ENCODE measurements around the gene KRTAP9-7. TPM values are rescaled to one million over a fixed set of nuclear protein-coding genes. Genes with fewer than 3 reads are reported as not detected.

KRTAP9-7 gene
- total RNA-seq, 1 experiment from 2014 or later = not detected

DNA sequence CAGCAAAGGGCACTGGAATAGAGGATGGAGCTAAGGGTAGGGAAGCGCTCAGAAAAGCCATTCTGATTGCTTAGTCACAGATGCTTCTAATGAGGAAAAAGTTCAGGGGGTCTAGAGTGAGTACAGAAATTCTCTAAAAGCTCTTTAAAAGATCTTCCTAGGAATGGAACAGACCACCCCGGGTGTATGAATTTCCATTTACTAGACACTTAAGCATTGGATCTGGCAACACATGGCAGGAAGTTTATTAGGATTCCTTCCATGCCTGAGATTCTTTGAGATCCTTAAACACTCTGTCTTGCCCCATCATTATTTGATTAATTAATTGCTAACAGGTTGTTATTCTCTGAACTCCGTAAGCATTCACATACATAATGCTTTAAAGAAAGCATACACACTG lies 8.5 kb downstream of the KRTAP9-7 start:
- Histone ChIP-seq H2BK20ac (ENCODE audit: low read depth, low read length, poor library complexity, severe bottlenecking) (no peak overlapping the region), H3K14ac (ENCODE audit: insufficient read depth, low read length) (no peak overlapping the region), H2BK120ac (ENCODE audit: low read depth, low read length, poor library complexity, severe bottlenecking) (no peak overlapping the region), H2BK15ac (ENCODE audit: low read depth, low read length) (no peak overlapping the region), H3K9me3 (ENCODE audit: control insufficient read depth, low read depth, low read length) (no peaks in the 10 kb centered on the region), H3K4me1 (ENCODE audit: insufficient read depth, low read length) (peaks cover 8% of the 10 kb centered on the region; the same call in 1 of the 2 replicates), H3K9ac (ENCODE audit: extremely low read depth, insufficient read length, low read length) (no peak overlapping the region), H2AFZ (ENCODE audit: low read length) (no peak overlapping the region), H4K5ac (ENCODE audit: insufficient read length, low read depth, low read length) (no peak overlapping the region), H4K91ac (ENCODE audit: insufficient read length, low read depth, low read length) (no peak overlapping the region), H3K4ac (ENCODE audit: low read depth, low read length) (no peak overlapping the region), H3K4me2 (ENCODE audit: insufficient read depth, insufficient read length, low read length) (no peak overlapping the region), H4K20me1 (ENCODE audit: control insufficient read depth, insufficient read depth, insufficient read length) (no peaks in the 10 kb centered on the region), H3K56ac (ENCODE audit: insufficient read length, low read depth, low read length) (no peak overlapping the region), H3T11ph (ENCODE audit: low read length) (no peak overlapping the region), H3K27ac (ENCODE audit: insufficient read length, low read depth, low read length) (no peak overlapping the region), H3K23me2 (ENCODE audit: insufficient read length, low read depth, low read length, poor library complexity, severe bottlenecking) (no peaks in the 10 kb centered on the region), H3K27me3 (ENCODE audit: insufficient read depth, low read length) (no peaks in the 10 kb centered on the region), H4K8ac (replicated peaks; ENCODE audit: insufficient read length, low read depth, low read length) (no peak overlapping the region), H3K18ac (ENCODE audit: insufficient read length, low read depth, low read length) (no peak overlapping the region), H3K23ac (ENCODE audit: insufficient read length, low read depth, low read length) (no peak overlapping the region), H2AK5ac (ENCODE audit: insufficient read length, low read length) (no peak overlapping the region), H2BK12ac (ENCODE audit: insufficient read length, low read depth, low read length) (no peak overlapping the region), H3K79me1 (ENCODE audit: insufficient read depth, low read depth, low read length, poor library complexity, severe bottlenecking) (no peaks in the 10 kb centered on the region), H2BK5ac (ENCODE audit: insufficient read length, low read length) (no peak overlapping the region), H3K79me2 (ENCODE audit: insufficient read depth, low read length) (no peaks in the 10 kb centered on the region)
- Mint-ChIP-seq H3K4me3 (no peak overlapping the region), H3K27me3 (ENCODE audit: low read depth) (peaks cover 2% of the 10 kb centered on the region; the same call in 1 of the 2 replicates), H3K9me3 (no peaks in the 10 kb centered on the region), H3K27ac (no peak overlapping the region), H3K36me3 (ENCODE audit: insufficient read depth in 1 of 3, low read depth in 3 of 3) (no peaks in the 10 kb centered on the region), H3K4me1 (peaks cover 8 to 15% of the 10 kb centered on the region in 2 experiments)
- DNase-seq = no peak
- WGBS (ENCODE audit: extremely low coverage, insufficient read length, low lambda C conversion rate) = no CpG with 5 or more reads among the region's 3 CpGs
- TF ChIP-seq, protein P1, sequence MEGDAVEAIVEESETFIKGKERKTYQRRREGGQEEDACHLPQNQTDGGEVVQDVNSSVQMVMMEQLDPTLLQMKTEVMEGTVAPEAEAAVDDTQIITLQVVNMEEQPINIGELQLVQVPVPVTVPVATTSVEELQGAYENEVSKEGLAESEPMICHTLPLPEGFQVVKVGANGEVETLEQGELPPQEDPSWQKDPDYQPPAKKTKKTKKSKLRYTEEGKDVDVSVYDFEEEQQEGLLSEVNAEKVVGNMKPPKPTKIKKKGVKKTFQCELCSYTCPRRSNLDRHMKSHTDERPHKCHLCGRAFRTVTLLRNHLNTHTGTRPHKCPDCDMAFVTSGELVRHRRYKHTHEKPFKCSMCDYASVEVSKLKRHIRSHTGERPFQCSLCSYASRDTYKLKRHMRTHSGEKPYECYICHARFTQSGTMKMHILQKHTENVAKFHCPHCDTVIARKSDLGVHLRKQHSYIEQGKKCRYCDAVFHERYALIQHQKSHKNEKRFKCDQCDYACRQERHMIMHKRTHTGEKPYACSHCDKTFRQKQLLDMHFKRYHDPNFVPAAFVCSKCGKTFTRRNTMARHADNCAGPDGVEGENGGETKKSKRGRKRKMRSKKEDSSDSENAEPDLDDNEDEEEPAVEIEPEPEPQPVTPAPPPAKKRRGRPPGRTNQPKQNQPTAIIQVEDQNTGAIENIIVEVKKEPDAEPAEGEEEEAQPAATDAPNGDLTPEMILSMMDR (conservative IDR thresholded peaks at IDR 0.05) = no peak

All from H9 (cell line).